Endothelial cell of umbilical vein (primary cell): ENCODE results near the gene TNFAIP6. TPM values are rescaled to one million over a fixed set of nuclear protein-coding genes. Genes with fewer than 3 reads are reported as not detected.

Source experiments
- BruUV-seq: library from RNA; stranded (reverse); fragments of 400-500 nt; replicated peaks from 2 replicates; lab custom pipeline; 2021; lab: Mats Ljungman, UMichigan
- CTCF ChIA-PET: fragments of 300-600, 350-600 bp; sonication (Branson Sonifier 250); formaldehyde crosslinking; loops from one replicate; lab custom pipeline; 2021; ENCODE audit warnings: antibody characterized with exemption, inconsistent platforms; lab: Charles Lee
- POLR2A ChIA-PET: fragments of 300-600, 350-600 bp; sonication (Branson Sonifier 250); formaldehyde crosslinking; loops from one replicate; lab custom pipeline; 2021; ENCODE audit warnings: antibody characterized with exemption, inconsistent platforms; lab: Charles Lee
- DNase-seq: peaks from one replicate; pipeline ENCODE4 v3.0.0-alpha.2; 2011; ENCODE audit warnings: low read depth, low spot score
- FAIRE-seq: peaks from 2 replicates; lab custom pipeline; 2011; peaks lifted over from hg19 to GRCh38; lab: Jason Lieb, UNC
- H2AFZ ChIP-seq: 2 replicates; pipeline ENCODE4 v1.6.0; 2012; ENCODE audit warnings: low read depth, low read length, control low read depth, inconsistent platforms
- H3K27ac ChIP-seq: 2 replicates; pipeline ENCODE4 v1.5.1; 2011; ENCODE audit warnings: low read depth, mild to moderate bottlenecking, control low read depth, low read length, moderate library complexity; ENCODE audit not compliant: insufficient read depth
- H3K27me3 ChIP-seq, 2 experiments: 2 replicates each; pipeline versions ENCODE4 v1.6.0 to v1.6.1; 2011; ENCODE audit warnings: low read length in 2 of 2, mixed read lengths in 1 of 2; ENCODE audit not compliant: control insufficient read depth in 2 of 2, insufficient read depth in 2 of 2
- H3K36me3 ChIP-seq, 2 experiments: 2 replicates in 1 of 2; 3 replicates in 1 of 2; pipeline ENCODE4 v1.5.1; 2011; ENCODE audit warnings: low read length in 2 of 2, mild to moderate bottlenecking in 1 of 2, moderate library complexity in 1 of 2; ENCODE audit not compliant: control insufficient read depth in 2 of 2, insufficient read depth in 2 of 2; ENCODE audit errors: extremely low read depth in 1 of 2
- H3K4me1 ChIP-seq: 3 replicates; pipeline ENCODE4 v1.5.1; 2011; ENCODE audit warnings: mild to moderate bottlenecking, low read length; ENCODE audit not compliant: control insufficient read depth, insufficient read depth; ENCODE audit errors: extremely low read depth
- H3K4me2 ChIP-seq: 2 replicates; pipeline ENCODE4 v1.6.1; 2011; ENCODE audit warnings: low read length, control low read depth, mixed read lengths; ENCODE audit not compliant: insufficient read depth
- H3K4me3 ChIP-seq, 3 experiments: fragments of 200-600 bp in 1 of 3; sonication (generic), shearing (Covaris generic) in 1 of 3; replicated peaks in 1 of 3; 2 replicates each; pipeline ENCODE4 v1.5.1; 2011 to 2016; ENCODE audit warnings: control low read depth in 3 of 3, low read length in 3 of 3, mild to moderate bottlenecking in 2 of 3, inconsistent platforms in 1 of 3, low read depth in 1 of 3, moderate library complexity in 1 of 3; ENCODE audit not compliant: insufficient read depth in 1 of 3
- H3K79me2 ChIP-seq: 2 replicates; pipeline ENCODE4 v1.6.0; 2012; ENCODE audit warnings: low read length, inconsistent platforms; ENCODE audit not compliant: control insufficient read depth, insufficient read depth
- H3K9ac ChIP-seq: replicated peaks from 2 replicates; pipeline ENCODE3; 2011; ENCODE audit warnings: low read length, control low read depth; ENCODE audit not compliant: insufficient read depth; ENCODE audit errors: extremely low read depth
- H3K9me1 ChIP-seq: replicated peaks from 3 replicates; pipeline ENCODE4 v1.6.0; 2011; ENCODE audit warnings: mild to moderate bottlenecking, low read length; ENCODE audit not compliant: control insufficient read depth, insufficient read depth; ENCODE audit errors: extremely low read depth
- H3K9me3 ChIP-seq: replicated peaks from 2 replicates; pipeline ENCODE4 v1.5.1; 2012; ENCODE audit warnings: low read length, inconsistent platforms; ENCODE audit not compliant: control insufficient read depth, insufficient read depth
- H4K20me1 ChIP-seq: replicated peaks from 2 replicates; pipeline ENCODE3; 2011; ENCODE audit warnings: mild to moderate bottlenecking, low read length; ENCODE audit not compliant: control insufficient read depth, insufficient read depth; ENCODE audit errors: extremely low read depth
- CTCF ChIP-seq, 2 donors: IDR thresholded peaks; 1 replicate in 1 of 2; 2 replicates in 1 of 2; pipeline ENCODE4 v1.5.1; 2011; ENCODE audit warnings: low read length in 2 of 2, mild to moderate bottlenecking in 2 of 2, moderate library complexity in 2 of 2, control low read depth in 1 of 2, inconsistent platforms in 1 of 2, low read depth in 1 of 2; ENCODE audit not compliant: insufficient read depth in 1 of 2; ENCODE audit errors: extremely low read depth in 1 of 2
- EZH2 ChIP-seq: IDR thresholded peaks from 2 replicates; pipeline ENCODE4 v1.6.1; 2012; ENCODE audit warnings: borderline replicate concordance, low read depth, mild to moderate bottlenecking, moderate library complexity, low read length, inconsistent platforms; ENCODE audit not compliant: severe bottlenecking
- FOS ChIP-seq: IDR thresholded peaks from 2 replicates; pipeline ENCODE4 v1.6.1; 2011; ENCODE audit warnings: mild to moderate bottlenecking, low read length, moderate library complexity, borderline replicate concordance; ENCODE audit not compliant: insufficient read depth
- GATA2 ChIP-seq: IDR thresholded peaks from 2 replicates; pipeline ENCODE4 v1.7.0; 2011; ENCODE audit warnings: low read depth, mild to moderate bottlenecking, moderate library complexity, mixed read lengths, low read length; ENCODE audit not compliant: insufficient read length, insufficient read depth
- JUN ChIP-seq: IDR thresholded peaks from 2 replicates; pipeline ENCODE4 v1.6.1; 2011; ENCODE audit warnings: borderline replicate concordance, low read depth; ENCODE audit not compliant: insufficient read length, insufficient read depth
- MYC ChIP-seq: IDR thresholded peaks from one replicate; pipeline ENCODE4 v1.6.1; 2011; ENCODE audit warnings: mild to moderate bottlenecking, low read depth, low read length
- POLR2A ChIP-seq: IDR thresholded peaks from 2 replicates; pipeline ENCODE4 v1.6.1; 2012; ENCODE audit warnings: low read depth, mild to moderate bottlenecking, control low read depth, low read length
- POLR2AphosphoS5 ChIP-seq: IDR thresholded peaks from 2 replicates; pipeline ENCODE4 v1.6.1; 2012; ENCODE audit warnings: low read depth, mild to moderate bottlenecking, control low read depth, low read length, moderate library complexity; ENCODE audit not compliant: insufficient read depth
- dilution Hi-C: fragments of 300-500 bp; cut with MboI; formaldehyde crosslinking; loops from one replicate; pipeline ENCODE4 v1.15.0; 2019; ENCODE audit warnings: low sequenced_read_pairs; ENCODE audit not compliant: extremely low pct_ligation_motif_present
- intact Hi-C: fragments of 100-400 bp; cut with micrococcal nuclease; formaldehyde crosslinking; loops from one replicate; pipeline ENCODE4 v1.10.0; 2022
- polyA plus RNA-seq, 4 experiments: library from polyadenylated mRNA; depleted of rRNA in 3 of 4; stranded (reverse) in 3 of 4; unstranded in 1 of 4; fragments of >200 nt; gene quantifications; 2 replicates each; pipeline versions ENCODE4 v1.2.1 to v1.2.3, GENCODE V29; 2011 to 2012; ENCODE audit warnings: missing spikeins in 1 of 4
- total RNA-seq: library from RNA; stranded (reverse); gene quantifications from 2 replicates; pipeline ENCODE4 v1.2.3, GENCODE V29; 2021
- TF ChIP-seq, protein P1 (sequence below): IDR thresholded peaks from 2 replicates; pipeline ENCODE4 v1.6.1; 2011; ENCODE audit not compliant: insufficient read depth, insufficient read length

TNFAIP6 gene
- total and polyA plus RNA-seq, 2 donors (not counting 3 experiments of a cell fraction or from before 2014, with no cell fraction given): not detected

DNA sequence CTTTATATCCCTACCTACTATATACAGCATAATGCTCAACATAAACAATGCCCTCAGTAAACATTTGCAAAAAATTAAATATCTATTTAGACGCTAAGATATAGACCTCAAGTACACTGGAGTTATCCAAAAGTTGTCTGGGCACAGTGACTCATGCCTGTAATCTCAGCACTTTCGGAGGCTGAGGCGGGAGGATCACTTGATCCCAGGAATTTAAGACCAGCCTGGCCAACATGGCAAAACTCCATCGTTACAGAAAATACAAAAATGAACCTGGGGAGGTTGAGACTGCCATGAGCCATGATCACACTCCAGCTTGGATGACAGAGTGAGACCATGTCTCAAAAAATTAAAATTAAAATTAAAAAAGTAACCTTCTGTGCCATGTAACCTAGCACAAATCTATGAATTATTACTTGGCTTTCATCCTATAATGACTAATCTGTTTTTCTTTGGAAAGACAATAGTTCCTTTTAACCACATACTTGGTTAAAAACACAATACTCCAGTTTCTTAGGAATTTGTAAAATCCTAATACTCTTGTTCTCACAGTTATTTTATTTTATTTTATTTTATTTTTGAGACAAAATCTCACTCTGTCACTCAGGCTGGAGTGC lies 6.7 kb upstream of the TNFAIP6 start:
- no peaks in the 10 kb centered on the region for H3K9me3 ChIP-seq
- dilution Hi-C loops (no loop called here), intact Hi-C loops (loop anchor here (2.0 to 5.0 kb wide), 2 partner anchors 16 to 57 kb away; partner anchors contain the start of gene RIF1)
- no peaks in the 10 kb centered on the region for H3K9me1 ChIP-seq
- ChIA-PET POLR2A (interaction anchor here (0.6 kb wide), 1 partner anchor 1691 kb away, joined by 6 read pairs; no protein-coding TSS in a partner anchor), CTCF (interaction anchor here (0.6 kb wide), 1 partner anchor 54 kb away, joined by 3 read pairs; no protein-coding TSS in a partner anchor)
- peaks cover 18% of the 10 kb centered on the region for H3K4me1 ChIP-seq
- H3K36me3 ChIP-seq: no peaks in the 10 kb centered on the region
- peak; percentile 38 for TF ChIP-seq FOS
- TF ChIP-seq, protein P1, sequence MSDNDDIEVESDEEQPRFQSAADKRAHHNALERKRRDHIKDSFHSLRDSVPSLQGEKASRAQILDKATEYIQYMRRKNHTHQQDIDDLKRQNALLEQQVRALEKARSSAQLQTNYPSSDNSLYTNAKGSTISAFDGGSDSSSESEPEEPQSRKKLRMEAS: no peak
- TF ChIP-seq POLR2A: no peak
- no peak for TF ChIP-seq GATA2
- TF ChIP-seq EZH2: no peak
- TF ChIP-seq JUN: peak; percentile 54
- no peak overlapping the region for H3K4me2 ChIP-seq
- DNase-seq (peak; percentile 65), FAIRE-seq (peak; percentile 70)
- H3K4me3 ChIP-seq: no peak overlapping the region
- H3K9ac ChIP-seq: no peak overlapping the region
- H3K79me2 ChIP-seq: no peaks in the 10 kb centered on the region
- no peaks in the 10 kb centered on the region for H4K20me1 ChIP-seq
- H3K27me3 ChIP-seq: no peaks in the 10 kb centered on the region
- no peak overlapping the region for H2AFZ ChIP-seq
- peak overlapping the region; percentile 46 for H3K27ac ChIP-seq
- BruUV-seq: no TSS peak

DNA sequence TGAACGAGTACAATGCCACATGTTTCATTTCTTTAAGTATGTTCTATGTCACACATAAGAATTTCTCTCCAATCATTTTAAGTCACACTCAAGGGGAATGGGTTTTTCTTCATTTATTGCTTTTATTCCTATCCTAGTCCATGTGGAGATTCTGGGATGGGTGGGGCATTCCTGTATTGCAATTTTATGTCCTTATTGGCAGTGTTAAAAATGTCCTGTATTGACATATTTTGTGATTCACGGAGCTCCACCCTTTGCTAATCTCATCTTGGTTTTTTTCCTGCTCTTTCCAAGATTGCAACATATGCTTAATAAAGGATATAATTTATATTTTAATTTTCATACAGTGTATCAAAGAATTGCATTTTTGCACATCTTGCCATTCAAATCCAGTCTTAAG lies 3.4 kb upstream of the TNFAIP6 start:
- TF ChIP-seq JUN (no peak), POLR2AphosphoS5 (no peak), GATA2 (no peak), EZH2 (no peak), FOS (no peak), POLR2A (no peak), MYC (no peak), CTCF (IDR thresholded peaks at IDR 0.05; ENCODE audit: extremely low read depth in 1 of 2, insufficient read depth in 1 of 2, low read depth in 1 of 2, low read length in 2 of 2) (no peak)
- TF ChIP-seq, protein P1: no peak
- POLR2A ChIA-PET: no interaction called here
- H3K4me1 ChIP-seq: peaks cover 11% of the 10 kb centered on the region
- no peak overlapping the region for H2AFZ ChIP-seq
- H4K20me1 ChIP-seq: no peaks in the 10 kb centered on the region
- no peak overlapping the region for H3K27ac ChIP-seq
- H3K9ac ChIP-seq: no peak overlapping the region
- no peaks in the 10 kb centered on the region for H3K36me3 ChIP-seq
- no peaks in the 10 kb centered on the region for H3K79me2 ChIP-seq
- FAIRE-seq (no peak), DNase-seq (no peak)
- H3K27me3 ChIP-seq: no peaks in the 10 kb centered on the region
- H3K9me1 ChIP-seq: no peaks in the 10 kb centered on the region
- no TSS peak for BruUV-seq
- no peak overlapping the region for H3K4me3 ChIP-seq
- dilution Hi-C loops: no loop called here
- CTCF ChIA-PET: no interaction called here
- H3K9me3 ChIP-seq: no peaks in the 10 kb centered on the region
- no peak overlapping the region for H3K4me2 ChIP-seq
- intact Hi-C loops: loop anchor here (5.0 kb wide), 1 partner anchor 53 kb away; the partner anchor contains the start of gene RIF1
